Measurements from ENCODE around the gene TBX6.
"Not testable (repeated sequence)": the region's sequence is repeated elsewhere in the genome, so short reads cannot be mapped to it uniquely, and the experiment has no call there.

Gene TBX6

GRCh38 chr16:30065943-30066760 lies 25.6 kb downstream of the TBX6 start:
- DNase-seq (ENCODE audit: low spot score): no peak

- DNase-seq (ENCODE audit: low spot score): peak; percentile 90
Observed at GRCh38 chr16:30065102-30065942, 26.4 kb downstream of the TBX6 start, which contains the start of gene ALDOA. Gene ALDOA (plus strand): TSS chr16:30065760. CDS start chr16:30066898, 1,138 bp downstream.

- peak; percentile 85 for DNase-seq (ENCODE audit: low spot score)
Observed at GRCh38 chr16:30064729-30065101, 27.0 kb downstream of the TBX6 start.

- peak; percentile 62 for DNase-seq (ENCODE audit: low spot score)
Observed at GRCh38 chr16:30063893-30064728, 27.6 kb downstream of the TBX6 start.

GRCh38 chr16:30063278-30063892 lies 28.3 kb downstream of the TBX6 start:
- DNase-seq (ENCODE audit: low spot score): no peak

GRCh38 chr16:30060836-30061554 lies 30.7 kb downstream of the TBX6 start:
- no peak for DNase-seq (ENCODE audit: low spot score)

GRCh38 chr16:30060346-30060745 lies 31.4 kb downstream of the TBX6 start:
- no peak for DNase-seq (ENCODE audit: low spot score)

GRCh38 chr16:30054959-30055553 lies 36.7 kb downstream of the TBX6 start:
- peak; percentile 61 for DNase-seq (ENCODE audit: low spot score)

- DNase-seq (ENCODE audit: low spot score): no peak
Observed at GRCh38 chr16:30054451-30054850, 37.3 kb downstream of the TBX6 start.

- no peak for DNase-seq (ENCODE audit: low spot score)
Observed at GRCh38 chr16:30053376-30054015, 38.2 kb downstream of the TBX6 start.

- peak; percentile 91 for DNase-seq (ENCODE audit: low spot score)
Observed at GRCh38 chr16:30052671-30053372, 38.9 kb downstream of the TBX6 start.

- DNase-seq (ENCODE audit: low spot score): no peak
Observed at GRCh38 chr16:30051518-30051917, 40.2 kb downstream of the TBX6 start.

GRCh38 chr16:30049871-30050270 lies 41.9 kb downstream of the TBX6 start:
- no peak for DNase-seq (ENCODE audit: low spot score)

GRCh38 chr16:30046588-30046987 lies 45.1 kb downstream of the TBX6 start:
- no peak for DNase-seq (ENCODE audit: low spot score)

- no peak for DNase-seq (ENCODE audit: low spot score)
Observed at GRCh38 chr16:30046178-30046577, 45.5 kb downstream of the TBX6 start.

- no peak for DNase-seq (ENCODE audit: low spot score)
Observed at GRCh38 chr16:30041841-30042240, 49.9 kb downstream of the TBX6 start.

- not testable (repeated sequence) for DNase-seq (ENCODE audit: low spot score)
Observed at GRCh38 chr16:30040690-30041089, 51.0 kb downstream of the TBX6 start.

GRCh38 chr16:30040221-30040620 lies 51.5 kb downstream of the TBX6 start:
- DNase-seq (ENCODE audit: low spot score): no peak

Data from D341Med (cell line).